ENCODE data around the gene VTI1A. TPM values are rescaled to one million over a fixed set of nuclear protein-coding genes. Genes with fewer than 3 reads are reported as not detected.

VTI1A gene
- polyA plus RNA-seq, 1 experiment = 20.4 TPM

DNA sequence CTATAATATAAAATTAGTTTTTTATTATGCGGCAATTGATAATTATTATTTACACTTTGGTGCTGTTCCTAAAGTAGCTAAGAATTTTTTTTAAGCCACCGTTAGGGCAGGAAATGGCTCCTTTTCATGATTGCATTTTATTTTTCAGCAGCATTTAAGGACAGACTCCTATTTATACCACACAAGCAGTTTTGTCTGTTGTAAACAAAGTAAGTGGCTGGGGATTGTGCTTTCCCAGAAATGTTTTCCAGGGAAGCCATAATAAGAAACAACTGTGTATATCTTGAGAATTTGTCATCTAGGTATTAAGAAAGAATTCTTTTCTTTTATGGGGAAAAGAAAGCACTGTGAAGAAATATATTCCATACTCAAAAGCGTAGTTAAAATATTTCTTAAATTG is 232.0 kb downstream of the VTI1A start:
- POLR2A ChIA-PET = no interaction called here
- CTCF ChIA-PET = no interaction called here
- no peaks in the 10 kb centered on the region for H3K27me3 ChIP-seq (ENCODE audit: control insufficient read depth, insufficient read depth, low read length)
- DNase-seq (ENCODE audit: low read depth, low spot score) = no peak
- TF ChIP-seq, protein P1, sequence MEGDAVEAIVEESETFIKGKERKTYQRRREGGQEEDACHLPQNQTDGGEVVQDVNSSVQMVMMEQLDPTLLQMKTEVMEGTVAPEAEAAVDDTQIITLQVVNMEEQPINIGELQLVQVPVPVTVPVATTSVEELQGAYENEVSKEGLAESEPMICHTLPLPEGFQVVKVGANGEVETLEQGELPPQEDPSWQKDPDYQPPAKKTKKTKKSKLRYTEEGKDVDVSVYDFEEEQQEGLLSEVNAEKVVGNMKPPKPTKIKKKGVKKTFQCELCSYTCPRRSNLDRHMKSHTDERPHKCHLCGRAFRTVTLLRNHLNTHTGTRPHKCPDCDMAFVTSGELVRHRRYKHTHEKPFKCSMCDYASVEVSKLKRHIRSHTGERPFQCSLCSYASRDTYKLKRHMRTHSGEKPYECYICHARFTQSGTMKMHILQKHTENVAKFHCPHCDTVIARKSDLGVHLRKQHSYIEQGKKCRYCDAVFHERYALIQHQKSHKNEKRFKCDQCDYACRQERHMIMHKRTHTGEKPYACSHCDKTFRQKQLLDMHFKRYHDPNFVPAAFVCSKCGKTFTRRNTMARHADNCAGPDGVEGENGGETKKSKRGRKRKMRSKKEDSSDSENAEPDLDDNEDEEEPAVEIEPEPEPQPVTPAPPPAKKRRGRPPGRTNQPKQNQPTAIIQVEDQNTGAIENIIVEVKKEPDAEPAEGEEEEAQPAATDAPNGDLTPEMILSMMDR (IDR thresholded peaks at IDR 0.05; ENCODE audit: low read depth, low read length) = no peak
- H3K27ac ChIP-seq (ENCODE audit: low read depth, low read length) = no peak overlapping the region
- H3K9me3 ChIP-seq (ENCODE audit: control insufficient read depth, insufficient read depth, low read length) = no peaks in the 10 kb centered on the region
- H3K4me3 ChIP-seq (ENCODE audit: low read depth, low read length) = no peak overlapping the region

DNA sequence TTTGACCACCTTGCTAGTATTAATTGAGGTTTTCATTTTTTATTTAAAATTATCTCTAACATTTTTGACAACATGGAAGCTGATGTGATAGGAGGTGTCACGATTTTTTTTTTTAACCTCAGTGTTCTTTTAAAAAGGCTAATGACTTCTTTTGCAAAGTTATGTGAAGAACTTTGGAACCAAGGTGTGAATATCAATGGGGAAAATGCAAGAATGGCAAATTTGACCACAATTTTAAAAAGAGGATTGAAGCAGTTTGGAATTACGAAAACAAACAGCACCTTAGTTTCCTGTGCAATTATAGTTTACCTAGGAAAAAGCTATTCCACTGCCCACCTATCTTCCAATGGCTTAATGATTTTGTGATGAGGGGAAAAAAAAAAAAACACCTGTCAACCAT is 232.4 kb downstream of the VTI1A start:
- H3K9me3 ChIP-seq (ENCODE audit: control insufficient read depth, insufficient read depth, low read length) = no peaks in the 10 kb centered on the region
- CTCF ChIA-PET = no interaction called here
- H3K27ac ChIP-seq (ENCODE audit: low read depth, low read length) = no peak overlapping the region
- no peak for DNase-seq (ENCODE audit: low read depth, low spot score)
- TF ChIP-seq, protein P1 (IDR thresholded peaks at IDR 0.05; ENCODE audit: low read depth, low read length) = no peak
- POLR2A ChIA-PET = no interaction called here
- H3K4me3 ChIP-seq (ENCODE audit: low read depth, low read length) = no peak overlapping the region
- H3K27me3 ChIP-seq (ENCODE audit: control insufficient read depth, insufficient read depth, low read length) = no peaks in the 10 kb centered on the region

DNA sequence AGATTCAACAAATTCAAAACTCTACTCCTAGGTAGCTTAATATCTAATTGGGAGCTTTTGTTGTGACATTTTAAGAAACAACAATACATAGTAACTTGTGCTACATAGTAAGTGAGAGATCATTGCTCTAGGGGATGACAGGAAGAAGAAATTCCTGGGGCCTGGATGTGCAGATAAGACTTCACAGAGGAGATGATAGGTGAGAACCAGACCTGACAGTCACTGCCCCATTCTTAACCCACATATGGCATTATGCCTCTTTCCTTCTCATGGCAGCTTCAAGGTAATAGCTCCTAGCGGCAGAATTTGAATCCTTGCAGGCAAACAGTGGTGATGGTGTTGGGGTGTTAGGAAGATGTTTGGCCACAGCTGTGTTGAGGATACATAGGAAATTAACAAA is 233.6 kb downstream of the VTI1A start:
- CTCF ChIA-PET = interaction anchor here (1.1 kb wide), 1 partner anchor 9 kb away, joined by 3 read pairs; no protein-coding TSS in a partner anchor

DNA sequence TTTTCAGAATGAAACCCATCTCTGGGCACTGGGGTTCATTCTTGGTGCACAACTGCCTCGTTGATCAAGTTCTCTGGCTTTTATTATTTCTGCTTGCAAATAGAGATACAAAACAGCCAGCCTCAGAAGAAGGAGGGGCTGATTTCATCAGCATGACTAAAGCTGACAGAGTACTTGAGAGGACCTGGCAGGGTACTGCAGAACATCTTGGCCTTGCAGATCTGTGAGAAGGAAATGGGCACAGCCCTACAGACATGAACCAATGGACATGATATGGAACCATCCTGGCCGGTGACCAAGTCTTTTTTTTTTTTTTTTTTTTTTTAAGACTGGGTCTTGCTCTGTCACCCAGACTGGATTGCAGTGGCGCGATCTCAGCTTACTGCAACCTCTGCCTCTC is 240.6 kb downstream of the VTI1A start:
- TF ChIP-seq, protein P1 (IDR thresholded peaks at IDR 0.05; ENCODE audit: low read depth, low read length) = no peak
- POLR2A ChIA-PET = no interaction called here
- H3K9me3 ChIP-seq (ENCODE audit: control insufficient read depth, insufficient read depth, low read length) = no peaks in the 10 kb centered on the region
- H3K27ac ChIP-seq (ENCODE audit: low read depth, low read length) = no peak overlapping the region
- CTCF ChIA-PET = interaction anchor here (0.7 kb wide), 1 partner anchor 25 kb away, joined by 10 read pairs; no protein-coding TSS in a partner anchor
- no peak overlapping the region for H3K4me3 ChIP-seq (ENCODE audit: low read depth, low read length)
- no peak for DNase-seq (ENCODE audit: low read depth, low spot score)
- no peaks in the 10 kb centered on the region for H3K27me3 ChIP-seq (ENCODE audit: control insufficient read depth, insufficient read depth, low read length)

More for the DNA sequence above, 233.6 kb downstream of the VTI1A start:
- Histone ChIP-seq H3K27me3 (ENCODE audit: control insufficient read depth, insufficient read depth, low read length) (no peaks in the 10 kb centered on the region), H3K4me3 (ENCODE audit: low read depth, low read length) (no peak overlapping the region), H3K27ac (ENCODE audit: low read depth, low read length) (no peak overlapping the region), H3K9me3 (ENCODE audit: control insufficient read depth, insufficient read depth, low read length) (no peaks in the 10 kb centered on the region)
- POLR2A ChIA-PET = no interaction called here
- TF ChIP-seq, protein P1 (IDR thresholded peaks at IDR 0.05; ENCODE audit: low read depth, low read length) = no peak
- no peak for DNase-seq (ENCODE audit: low read depth, low spot score)

DNA sequence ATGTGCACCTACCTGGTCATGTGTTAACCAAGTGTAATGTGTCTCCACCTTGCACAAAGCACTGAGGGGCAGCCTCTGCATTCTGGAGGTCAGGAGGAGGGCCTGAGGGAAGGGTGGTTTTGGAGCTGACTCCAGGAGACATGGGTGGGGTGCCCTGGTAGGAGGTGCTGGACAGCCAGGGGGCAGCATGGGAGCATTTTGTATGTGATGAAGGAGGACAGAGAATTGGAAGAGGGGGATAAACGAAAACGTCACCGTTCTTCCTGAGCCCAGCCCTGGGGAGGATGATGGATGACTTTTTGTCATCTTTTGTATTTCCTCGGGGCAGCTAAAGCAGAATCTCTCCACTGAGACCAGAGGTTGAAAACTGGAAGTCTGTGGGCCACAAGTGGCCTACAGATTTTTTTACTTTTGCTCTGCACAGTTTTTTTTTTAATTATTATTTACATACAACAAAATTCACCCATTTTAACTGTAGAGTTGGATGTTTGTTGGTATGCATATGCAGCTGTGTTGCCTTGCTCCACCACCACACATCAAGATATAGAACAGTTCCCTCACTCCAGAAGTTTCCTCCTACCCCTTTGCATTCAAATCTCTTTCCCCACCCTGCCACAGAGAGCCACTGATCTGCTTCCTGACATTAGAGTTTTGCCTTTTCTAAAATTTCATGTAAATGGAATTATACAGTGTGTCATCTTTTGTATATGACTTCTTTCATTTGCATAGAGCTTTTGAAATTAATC is 242.5 kb downstream of the VTI1A start:
- no peak overlapping the region for H3K4me3 ChIP-seq (ENCODE audit: low read depth, low read length)
- TF ChIP-seq, protein P1 (IDR thresholded peaks at IDR 0.05; ENCODE audit: low read depth, low read length) = peak; percentile 50
- H3K9me3 ChIP-seq (ENCODE audit: control insufficient read depth, insufficient read depth, low read length) = no peaks in the 10 kb centered on the region
- no peak overlapping the region for H3K27ac ChIP-seq (ENCODE audit: low read depth, low read length)
- H3K27me3 ChIP-seq (ENCODE audit: control insufficient read depth, insufficient read depth, low read length) = no peaks in the 10 kb centered on the region
- no peak for DNase-seq (ENCODE audit: low read depth, low spot score)
- CTCF ChIA-PET = interaction anchor here (0.7 to 1.3 kb wide), 5 partner anchors 9 to 696 kb away, joined by 3 read pairs; no protein-coding TSS in a partner anchor
- POLR2A ChIA-PET = no interaction called here
